ENCODE measurements around the gene FAM3D.
A peak's percentile ranks its signal among the peaks of the same experiment; 100 is the strongest.

The FAM3D gene

DNA sequence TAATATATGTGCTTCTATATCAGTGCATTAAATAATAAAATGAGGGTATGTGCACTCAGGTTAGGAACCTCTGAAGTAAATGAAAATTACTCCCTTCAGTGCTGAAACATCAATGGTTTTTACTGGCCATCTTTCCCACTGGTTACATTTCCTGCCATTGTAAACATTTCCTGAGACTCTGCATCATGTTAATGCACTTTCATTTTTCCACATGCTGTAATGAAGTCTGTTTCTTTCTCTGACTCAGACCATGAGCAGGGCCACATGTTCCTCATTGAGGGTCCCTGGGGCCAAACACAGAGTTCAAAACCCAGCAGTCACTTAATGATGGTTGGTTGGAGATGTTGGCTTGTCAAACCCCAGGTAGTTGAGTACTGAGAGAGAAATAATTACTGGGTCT is 15.3 kb downstream of the FAM3D start:
- no peak for DNase-seq (ENCODE audit: extremely low spot score)
- ChIA-PET POLR2A (no interaction called here), CTCF (no interaction called here)
- TF ChIP-seq, protein P1, sequence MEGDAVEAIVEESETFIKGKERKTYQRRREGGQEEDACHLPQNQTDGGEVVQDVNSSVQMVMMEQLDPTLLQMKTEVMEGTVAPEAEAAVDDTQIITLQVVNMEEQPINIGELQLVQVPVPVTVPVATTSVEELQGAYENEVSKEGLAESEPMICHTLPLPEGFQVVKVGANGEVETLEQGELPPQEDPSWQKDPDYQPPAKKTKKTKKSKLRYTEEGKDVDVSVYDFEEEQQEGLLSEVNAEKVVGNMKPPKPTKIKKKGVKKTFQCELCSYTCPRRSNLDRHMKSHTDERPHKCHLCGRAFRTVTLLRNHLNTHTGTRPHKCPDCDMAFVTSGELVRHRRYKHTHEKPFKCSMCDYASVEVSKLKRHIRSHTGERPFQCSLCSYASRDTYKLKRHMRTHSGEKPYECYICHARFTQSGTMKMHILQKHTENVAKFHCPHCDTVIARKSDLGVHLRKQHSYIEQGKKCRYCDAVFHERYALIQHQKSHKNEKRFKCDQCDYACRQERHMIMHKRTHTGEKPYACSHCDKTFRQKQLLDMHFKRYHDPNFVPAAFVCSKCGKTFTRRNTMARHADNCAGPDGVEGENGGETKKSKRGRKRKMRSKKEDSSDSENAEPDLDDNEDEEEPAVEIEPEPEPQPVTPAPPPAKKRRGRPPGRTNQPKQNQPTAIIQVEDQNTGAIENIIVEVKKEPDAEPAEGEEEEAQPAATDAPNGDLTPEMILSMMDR (IDR thresholded peaks at IDR 0.05; ENCODE audit: control extremely low read depth, extremely low read depth, low read depth, missing control alignments): no peak

DNA sequence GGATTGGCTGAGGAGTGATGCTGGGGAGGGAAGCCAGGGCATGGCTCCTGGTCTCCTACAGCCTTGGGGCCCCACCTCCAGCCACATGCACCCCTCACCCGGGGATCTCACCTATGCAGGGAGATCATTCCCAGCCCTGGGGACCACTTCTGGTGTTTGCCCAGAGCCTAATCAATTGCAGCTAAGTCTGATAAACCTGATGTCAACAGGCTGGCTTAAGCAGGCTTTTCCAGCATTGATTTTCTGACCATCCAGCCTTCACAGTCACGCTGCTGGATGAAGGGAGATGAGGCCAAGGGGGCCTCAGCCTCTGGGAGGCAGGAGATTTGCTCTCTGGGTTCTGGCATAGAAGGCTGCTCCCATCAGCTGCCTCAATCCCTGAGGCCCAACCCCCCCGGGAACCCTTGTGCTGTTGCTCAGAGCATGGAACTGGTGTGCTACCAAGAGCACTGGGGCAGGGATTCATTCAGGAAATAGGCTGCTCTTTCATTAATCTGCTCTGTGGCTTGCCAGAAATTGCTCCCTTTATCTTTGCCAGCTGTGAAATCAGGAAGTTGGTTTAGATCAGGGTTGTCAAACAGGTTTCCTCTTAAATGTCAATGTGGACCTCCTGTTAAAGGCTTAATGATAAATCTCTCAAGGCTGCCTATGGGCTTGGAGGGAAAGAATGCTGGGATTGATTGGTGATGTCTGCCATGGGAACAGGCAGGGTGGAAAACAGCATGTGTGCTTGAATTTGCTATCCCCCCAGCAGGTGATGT is 19.0 kb downstream of the FAM3D start:
- TF ChIP-seq, protein P1 (IDR thresholded peaks at IDR 0.05; ENCODE audit: control extremely low read depth, extremely low read depth, low read depth, missing control alignments): no peak
- no peak for DNase-seq (ENCODE audit: extremely low spot score)
- ChIA-PET POLR2A (no interaction called here), CTCF (interaction anchor here (1.3 kb wide), 1 partner anchor 9 kb away, joined by 4 read pairs; no protein-coding TSS in a partner anchor)

DNA sequence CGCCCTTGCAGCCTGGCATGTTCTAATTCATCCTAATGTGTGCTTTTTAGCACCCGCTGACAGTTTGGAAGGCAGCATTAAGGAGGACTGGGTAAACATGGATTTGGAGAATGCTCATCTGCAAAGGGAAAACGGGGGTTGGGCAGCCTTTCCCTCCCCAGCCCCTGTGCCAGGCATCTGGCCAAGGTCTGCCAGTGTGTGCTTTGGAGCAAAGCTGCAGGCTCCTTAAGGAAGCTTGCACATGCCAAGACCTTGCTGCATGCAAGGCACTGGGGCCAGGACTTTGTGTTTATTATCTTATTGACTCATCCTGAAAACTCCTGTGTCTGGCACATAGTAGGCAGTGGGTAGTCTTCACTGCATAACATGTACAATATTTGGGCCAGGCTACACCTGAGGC is 20.1 kb downstream of the FAM3D start:
- TF ChIP-seq, protein P1 (IDR thresholded peaks at IDR 0.05; ENCODE audit: control extremely low read depth, extremely low read depth, low read depth, missing control alignments): no peak
- CTCF ChIA-PET: no interaction called here
- POLR2A ChIA-PET: no interaction called here
- DNase-seq (ENCODE audit: extremely low spot score): no peak

DNA sequence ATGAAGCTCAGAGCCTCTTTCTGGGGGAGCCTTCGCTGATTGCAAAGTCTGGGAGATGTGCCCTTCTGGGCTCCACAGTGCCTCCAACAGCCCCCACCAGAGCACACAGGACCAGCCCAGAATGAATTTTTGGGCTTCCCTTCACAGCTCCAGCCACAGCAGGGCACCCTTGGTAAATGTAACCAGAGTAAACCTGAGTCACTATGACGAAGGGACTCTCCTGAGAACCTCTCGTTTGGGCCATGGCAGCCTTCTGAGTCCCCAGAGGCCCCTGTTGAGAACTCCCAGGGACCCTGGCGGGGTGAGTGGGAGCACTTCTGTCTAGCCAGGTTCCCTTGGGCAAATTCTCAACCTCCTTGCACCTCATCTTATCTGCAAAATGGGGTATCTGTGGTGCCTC is 20.8 kb downstream of the FAM3D start:
- POLR2A ChIA-PET: no interaction called here

DNA sequence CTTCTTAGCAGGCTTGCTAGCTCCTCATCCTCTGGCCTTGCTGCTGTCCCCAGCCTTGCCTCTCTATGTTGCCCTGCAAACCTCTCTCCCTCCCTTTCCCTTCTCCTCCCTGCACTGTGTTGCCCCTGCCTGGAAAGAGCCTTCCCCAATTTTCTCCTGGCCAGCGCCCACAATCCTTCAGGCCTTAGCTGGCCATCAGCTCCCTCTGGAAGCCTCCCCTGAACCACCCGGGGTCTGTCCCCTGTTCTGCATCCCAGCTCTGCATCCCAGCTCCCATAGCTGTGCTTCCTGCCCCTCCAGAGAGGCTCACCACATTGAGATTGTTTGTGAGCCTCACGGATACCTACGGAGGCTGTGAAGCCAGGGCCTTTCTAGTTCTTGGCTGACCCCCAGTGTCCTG is 23.7 kb downstream of the FAM3D start:
- no peak for DNase-seq (ENCODE audit: extremely low spot score)
- ChIA-PET POLR2A (no interaction called here), CTCF (interaction anchor here (3.0 to 20.1 kb wide), 3 partner anchors 11 to 77 kb away, joined by 10 to 384 read pairs (median 81); partner anchors contain the start of gene FAM107A)
- TF ChIP-seq, protein P1 (IDR thresholded peaks at IDR 0.05; ENCODE audit: control extremely low read depth, extremely low read depth, low read depth, missing control alignments): no peak

More for the DNA sequence above, 20.8 kb downstream of the FAM3D start:
- no peak for DNase-seq (ENCODE audit: extremely low spot score)
- TF ChIP-seq, protein P1 (IDR thresholded peaks at IDR 0.05; ENCODE audit: control extremely low read depth, extremely low read depth, low read depth, missing control alignments): no peak
- CTCF ChIA-PET: no interaction called here

DNA sequence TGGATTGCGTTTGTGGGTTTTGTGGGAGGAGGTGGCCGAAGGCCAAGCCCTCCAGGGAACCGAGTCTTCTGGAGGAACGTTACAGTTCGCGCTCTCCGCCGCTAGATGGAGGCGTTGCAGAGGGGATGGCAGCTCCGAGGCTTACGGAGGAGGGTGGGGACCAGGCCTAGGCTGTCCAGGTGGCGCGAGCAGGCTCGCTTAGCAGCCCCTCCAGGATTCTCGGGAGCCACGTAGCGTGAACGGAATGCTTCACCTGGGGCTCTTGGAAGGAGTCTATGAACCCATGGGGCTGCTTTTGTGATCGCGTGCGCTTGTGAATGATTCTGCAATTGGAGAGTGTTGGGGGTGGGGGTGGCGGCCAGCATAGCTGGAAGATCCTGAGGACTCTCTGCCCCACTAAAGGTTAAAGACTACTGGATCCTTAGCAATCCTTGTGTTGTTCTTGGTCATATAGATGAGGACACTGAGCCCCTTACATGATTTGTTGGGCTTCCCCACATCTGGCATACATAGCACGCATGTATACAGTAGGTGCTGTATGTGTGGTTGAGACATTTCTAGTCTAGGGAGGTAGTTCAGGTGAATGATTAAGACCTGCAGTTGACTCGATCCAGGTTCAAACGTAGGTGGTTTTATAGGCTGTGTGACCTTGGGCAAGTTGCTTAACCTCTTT is 25.7 kb downstream of the FAM3D start:
- TF ChIP-seq, protein P1 (IDR thresholded peaks at IDR 0.05; ENCODE audit: control extremely low read depth, extremely low read depth, low read depth, missing control alignments): peak; percentile 87
- DNase-seq (ENCODE audit: extremely low spot score): peak; percentile 82
- CTCF ChIA-PET: interaction anchor here (0.9 to 20.1 kb wide), 12 partner anchors 12 to 1209 kb away, joined by 3 to 384 read pairs (median 5); partner anchors contain the start of gene FAM107A
- POLR2A ChIA-PET: no interaction called here
